ENCODE results near the gene TNS4. TPM values are rescaled to one million over a fixed set of nuclear protein-coding genes. Genes with fewer than 3 reads are reported as not detected.

TNS4 gene
- total and polyA plus RNA-seq, 2 of the 4 experiments (the other 2 are of a cell fraction), result not detected

GRCh38 chr17:40475234-40475908 lies 26.1 kb downstream of the TNS4 start:
- H3K23ac ChIP-seq (ENCODE audit: low read depth, low read length), result peak overlapping the region; percentile 77; the same call in 1 of the 2 replicates
- in situ Hi-C loops (cut with MboI; ENCODE audit: low sequenced_read_pairs), result no loop called here
- peak overlapping the region; percentile 48 for H4K5ac ChIP-seq (ENCODE audit: low read depth, low read length)
- ATAC-seq (ENCODE audit: low read depth) (no peak), DNase-seq (no peak)
- 89% methylated on average over 5 of the region's 18 CpGs; no CpG with 5 or more reads in 1 of the 2 experiments for WGBS, 2 experiments (ENCODE audit: extremely low coverage in 2 of 2, insufficient read length in 1 of 2)
- H3K9me3 ChIP-seq (ENCODE audit: control insufficient read depth, insufficient read depth, low read length), result no peaks in the 10 kb centered on the region
- peak overlapping the region; percentile 96 for H4K91ac ChIP-seq (ENCODE audit: insufficient read depth, low read depth, low read length)
- peak overlapping the region; percentile 47 for H3K9ac ChIP-seq (ENCODE audit: low read depth, low read length)
- peaks cover 25% of the 10 kb centered on the region for H3K4me1 ChIP-seq (ENCODE audit: control insufficient read depth, insufficient read depth, low read length)
- ChIA-PET CTCF (interaction anchor here (0.6 to 1.7 kb wide), 14 partner anchors 10 to 85 kb away, joined by 3 to 19 read pairs (median 6); partner anchors contain the start of gene IGFBP4), POLR2A (ENCODE audit: unreplicated experiment) (interaction anchor here (0.5 to 1.2 kb wide), 4 partner anchors 11 to 30 kb away, joined by 3 to 6 read pairs (median 4); no protein-coding TSS in a partner anchor)
- peak overlapping the region; percentile 31 for H3K18ac ChIP-seq (ENCODE audit: low read depth, low read length)
- H3K27ac ChIP-seq (ENCODE audit: insufficient read depth, low read length), result peak overlapping the region; percentile 40
- no peaks in the 10 kb centered on the region for H4K20me1 ChIP-seq (ENCODE audit: insufficient read depth, low read length)
- peak overlapping the region; percentile 95 for H2AFZ ChIP-seq (replicated peaks; ENCODE audit: low read length, poor library complexity)
- H2BK20ac ChIP-seq (ENCODE audit: low read depth, low read length), result peak overlapping the region; percentile 87
- peak overlapping the region; percentile 90 for H2AK9ac ChIP-seq (replicated peaks; ENCODE audit: low read depth, low read length, poor library complexity)
- no peak overlapping the region for H3K4me3 ChIP-seq (ENCODE audit: insufficient read depth, low read depth, low read length)
- H3K9me1 ChIP-seq (ENCODE audit: insufficient read depth, low read length), result peaks cover 24% of the 10 kb centered on the region
- peak overlapping the region; percentile 83; the same call in 2 of the 3 replicates for H2BK15ac ChIP-seq (ENCODE audit: low read depth, low read length)
- intact Hi-C loops (cut with micrococcal nuclease), result no loop called here
- H2AK5ac ChIP-seq (ENCODE audit: low read depth, low read length), result peak overlapping the region; percentile 96
- peak overlapping the region; percentile 97 for H2BK120ac ChIP-seq (ENCODE audit: low read depth, low read length)
- H3K56ac ChIP-seq (ENCODE audit: extremely low read depth, insufficient read depth, low read length), result peak overlapping the region; percentile 43; the same call in 1 of the 2 replicates
- peak overlapping the region; percentile 83 to 93 for H4K8ac ChIP-seq (ENCODE audit: low read depth in 2 of 2, low read length in 2 of 2)
- H3K4me2 ChIP-seq (ENCODE audit: low read depth, low read length), result no peak overlapping the region
- peak overlapping the region; percentile 49 for H2BK5ac ChIP-seq (ENCODE audit: low read depth, low read length, poor library complexity, severe bottlenecking)
- H3K14ac ChIP-seq (replicated peaks; ENCODE audit: low read depth, low read length), result peak overlapping the region; percentile 90
- no peaks in the 10 kb centered on the region for H3K27me3 ChIP-seq (ENCODE audit: control insufficient read depth, insufficient read depth, low read length)
- dilution Hi-C loops (cut with HindIII; ENCODE audit: low sequenced_read_pairs, unreplicated experiment), result no loop called here
- no TSS peak for BruUV-seq (replicated peaks)
- peak overlapping the region; percentile 96 for H3K4ac ChIP-seq (ENCODE audit: low read depth, low read length)
- no peaks in the 10 kb centered on the region for H3K36me3 ChIP-seq (ENCODE audit: control insufficient read depth, insufficient read depth, low read length)
- peaks cover 0 to 19% of the 10 kb centered on the region in 2 experiments; a peak in 2 of 4 replicates for H3K79me1 ChIP-seq (ENCODE audit: low read depth in 1 of 2, low read length in 2 of 2)
- no peak for TF ChIP-seq RFX5 (IDR thresholded peaks at IDR 0.05; ENCODE audit: low read depth, low read length)
- no peak for TF ChIP-seq NFE2L2 (IDR thresholded peaks at IDR 0.05; ENCODE audit: low read depth, low read length)
- no peak for TF ChIP-seq BHLHE40 (IDR thresholded peaks at IDR 0.05; ENCODE audit: low read depth, low read length)
- TF ChIP-seq RAD21 (IDR thresholded peaks at IDR 0.05; ENCODE audit: low read length), result no peak
- TF ChIP-seq, protein P1, sequence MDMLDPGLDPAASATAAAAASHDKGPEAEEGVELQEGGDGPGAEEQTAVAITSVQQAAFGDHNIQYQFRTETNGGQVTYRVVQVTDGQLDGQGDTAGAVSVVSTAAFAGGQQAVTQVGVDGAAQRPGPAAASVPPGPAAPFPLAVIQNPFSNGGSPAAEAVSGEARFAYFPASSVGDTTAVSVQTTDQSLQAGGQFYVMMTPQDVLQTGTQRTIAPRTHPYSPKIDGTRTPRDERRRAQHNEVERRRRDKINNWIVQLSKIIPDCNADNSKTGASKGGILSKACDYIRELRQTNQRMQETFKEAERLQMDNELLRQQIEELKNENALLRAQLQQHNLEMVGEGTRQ (IDR thresholded peaks at IDR 0.05; ENCODE audit: low read depth, low read length), result no peak
- TF ChIP-seq, protein P2, sequence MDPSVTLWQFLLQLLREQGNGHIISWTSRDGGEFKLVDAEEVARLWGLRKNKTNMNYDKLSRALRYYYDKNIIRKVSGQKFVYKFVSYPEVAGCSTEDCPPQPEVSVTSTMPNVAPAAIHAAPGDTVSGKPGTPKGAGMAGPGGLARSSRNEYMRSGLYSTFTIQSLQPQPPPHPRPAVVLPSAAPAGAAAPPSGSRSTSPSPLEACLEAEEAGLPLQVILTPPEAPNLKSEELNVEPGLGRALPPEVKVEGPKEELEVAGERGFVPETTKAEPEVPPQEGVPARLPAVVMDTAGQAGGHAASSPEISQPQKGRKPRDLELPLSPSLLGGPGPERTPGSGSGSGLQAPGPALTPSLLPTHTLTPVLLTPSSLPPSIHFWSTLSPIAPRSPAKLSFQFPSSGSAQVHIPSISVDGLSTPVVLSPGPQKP (IDR thresholded peaks at IDR 0.05; ENCODE audit: borderline replicate concordance, low read depth, low read length), result no peak
- TF ChIP-seq FOS (IDR thresholded peaks at IDR 0.05; ENCODE audit: low read depth, low read length), result no peak
- TF ChIP-seq MXI1 (IDR thresholded peaks at IDR 0.05; ENCODE audit: borderline replicate concordance, low read depth, low read length), result no peak
- no peak for TF ChIP-seq CHD1 (IDR thresholded peaks at IDR 0.05; ENCODE audit: low read depth, low read length)
- no peak for TF ChIP-seq SMC3 (IDR thresholded peaks at IDR 0.05; ENCODE audit: low read depth, low read length)
- no peak for TF ChIP-seq RCOR1 (IDR thresholded peaks at IDR 0.05; ENCODE audit: insufficient replicate concordance, low read length)
- no peak for TF ChIP-seq CEBPB (IDR thresholded peaks at IDR 0.05; ENCODE audit: low read depth, low read length)
- TF ChIP-seq CTCF (conservative IDR thresholded peaks at IDR 0.05; ENCODE audit: low read depth, low read length), result no peak
- no peak for TF ChIP-seq MAZ (IDR thresholded peaks at IDR 0.05; ENCODE audit: borderline replicate concordance, low read depth, low read length)
- TF ChIP-seq POLR2A (IDR thresholded peaks at IDR 0.05; ENCODE audit: low read depth, low read length), result no peak
